Measurements from ENCODE around the gene AHCYL1.

DNA sequence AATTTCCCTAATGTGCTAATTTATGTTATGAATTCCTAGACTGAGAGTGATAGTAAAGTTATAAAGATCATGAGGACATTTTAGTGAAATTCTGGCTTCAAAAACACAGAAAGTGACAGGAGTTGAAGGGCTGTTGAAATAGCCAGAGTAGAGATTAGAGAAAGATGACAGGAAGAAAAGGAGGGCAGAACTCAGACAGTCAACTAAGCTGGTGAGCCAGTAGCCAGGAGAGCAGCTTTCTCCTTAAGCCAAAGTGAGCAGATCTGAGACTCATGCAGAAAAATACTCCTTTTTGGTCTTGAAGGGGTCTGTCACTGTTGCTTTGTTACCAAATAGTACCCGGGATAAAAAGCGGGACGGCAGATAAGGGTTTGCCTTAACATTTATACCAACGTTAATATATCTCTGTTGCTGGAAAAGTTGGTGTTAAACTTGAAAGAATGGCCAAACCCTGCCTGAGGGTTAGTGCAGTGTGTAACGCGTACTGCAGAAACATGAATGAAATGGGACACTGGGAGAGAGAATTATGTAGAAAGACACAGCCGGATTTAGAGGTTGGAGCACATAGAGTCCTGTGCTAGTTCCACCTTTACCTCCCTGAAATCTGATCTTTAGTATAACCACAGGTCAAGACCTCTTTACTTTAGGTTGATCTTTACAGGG, 12.8 kb downstream of the AHCYL1 start:
- TF ChIP-seq POLR2AphosphoS5 (IDR thresholded peaks at IDR 0.05; ENCODE audit: low read depth) (no peak), GABPA (IDR thresholded peaks at IDR 0.05; ENCODE audit: low read depth) (no peak)
- TF ChIP-seq, protein P1, sequence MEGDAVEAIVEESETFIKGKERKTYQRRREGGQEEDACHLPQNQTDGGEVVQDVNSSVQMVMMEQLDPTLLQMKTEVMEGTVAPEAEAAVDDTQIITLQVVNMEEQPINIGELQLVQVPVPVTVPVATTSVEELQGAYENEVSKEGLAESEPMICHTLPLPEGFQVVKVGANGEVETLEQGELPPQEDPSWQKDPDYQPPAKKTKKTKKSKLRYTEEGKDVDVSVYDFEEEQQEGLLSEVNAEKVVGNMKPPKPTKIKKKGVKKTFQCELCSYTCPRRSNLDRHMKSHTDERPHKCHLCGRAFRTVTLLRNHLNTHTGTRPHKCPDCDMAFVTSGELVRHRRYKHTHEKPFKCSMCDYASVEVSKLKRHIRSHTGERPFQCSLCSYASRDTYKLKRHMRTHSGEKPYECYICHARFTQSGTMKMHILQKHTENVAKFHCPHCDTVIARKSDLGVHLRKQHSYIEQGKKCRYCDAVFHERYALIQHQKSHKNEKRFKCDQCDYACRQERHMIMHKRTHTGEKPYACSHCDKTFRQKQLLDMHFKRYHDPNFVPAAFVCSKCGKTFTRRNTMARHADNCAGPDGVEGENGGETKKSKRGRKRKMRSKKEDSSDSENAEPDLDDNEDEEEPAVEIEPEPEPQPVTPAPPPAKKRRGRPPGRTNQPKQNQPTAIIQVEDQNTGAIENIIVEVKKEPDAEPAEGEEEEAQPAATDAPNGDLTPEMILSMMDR (IDR thresholded peaks at IDR 0.05; ENCODE audit: insufficient read depth, low read length) = no peak
